ENCODE data around the gene SPECC1L.

Gene SPECC1L

GRCh38 chr22:24394254-24394653, 123.6 kb downstream of the SPECC1L start:
- in situ Hi-C loops (cut with MboI; ENCODE audit: low pct_unique_long_range_greater_than_20kb, low sequenced_read_pairs, unreplicated experiment), result no loop called here
- no peak for DNase-seq (ENCODE audit: low spot score)
- TF ChIP-seq CTCF (IDR thresholded peaks at IDR 0.05; ENCODE audit: extremely low read depth, insufficient read depth, missing control alignments), result no peak

- no peak for DNase-seq (ENCODE audit: low spot score)
- in situ Hi-C loops (cut with MboI; ENCODE audit: low pct_unique_long_range_greater_than_20kb, low sequenced_read_pairs, unreplicated experiment), result no loop called here
- TF ChIP-seq CTCF (IDR thresholded peaks at IDR 0.05; ENCODE audit: extremely low read depth, insufficient read depth, missing control alignments), result no peak
Observed at GRCh38 chr22:24398409-24398808, 127.8 kb downstream of the SPECC1L start.

- in situ Hi-C loops (cut with MboI; ENCODE audit: low pct_unique_long_range_greater_than_20kb, low sequenced_read_pairs, unreplicated experiment), result no loop called here
- DNase-seq (ENCODE audit: low spot score), result peak; percentile 22
- no peak for TF ChIP-seq CTCF (IDR thresholded peaks at IDR 0.05; ENCODE audit: extremely low read depth, insufficient read depth, missing control alignments)
Observed at GRCh38 chr22:24400034-24400725, 129.5 kb downstream of the SPECC1L start.

GRCh38 chr22:24400726-24401596, 130.3 kb downstream of the SPECC1L start:
- DNase-seq (ENCODE audit: low spot score), result peak; percentile 48
- TF ChIP-seq CTCF (IDR thresholded peaks at IDR 0.05; ENCODE audit: extremely low read depth, insufficient read depth, missing control alignments), result no peak
- in situ Hi-C loops (cut with MboI; ENCODE audit: low pct_unique_long_range_greater_than_20kb, low sequenced_read_pairs, unreplicated experiment), result no loop called here

- DNase-seq (ENCODE audit: low spot score), result no peak
- TF ChIP-seq CTCF (IDR thresholded peaks at IDR 0.05; ENCODE audit: extremely low read depth, insufficient read depth, missing control alignments), result no peak
- in situ Hi-C loops (cut with MboI; ENCODE audit: low pct_unique_long_range_greater_than_20kb, low sequenced_read_pairs, unreplicated experiment), result no loop called here
Observed at GRCh38 chr22:24401931-24402367, 131.3 kb downstream of the SPECC1L start.

- no peak for TF ChIP-seq CTCF (IDR thresholded peaks at IDR 0.05; ENCODE audit: extremely low read depth, insufficient read depth, missing control alignments)
- in situ Hi-C loops (cut with MboI; ENCODE audit: low pct_unique_long_range_greater_than_20kb, low sequenced_read_pairs, unreplicated experiment), result no loop called here
- peak; percentile 54 for DNase-seq (ENCODE audit: low spot score)
Observed at GRCh38 chr22:24402460-24403192, 132.0 kb downstream of the SPECC1L start.
